Stimulated activated naive CD8-positive, alpha-beta T cell treated with anti-CD3 and anti-CD28 coated beads, Interleukin-15, amount 100 ng/mL, for 72 hours (primary cell): ENCODE data around the gene ESPL1.

ENCODE experiments used
- ATAC-seq: fragments of 150-1000 bp; cut with Tn5 transposase; 2 replicates; pipeline ENCODE4 v1.10.0; 2021; ENCODE audit warnings: mild to moderate bottlenecking, moderate library complexity
- DNase-seq, 2 donors: peaks; one replicate each; pipeline ENCODE4 v3.0.0; 2021 to 2022
- H3K27ac Mint-ChIP-seq, 2 donors: one replicate each; pipeline ENCODE4 v1.8.0; 2022; ENCODE audit warnings: mild to moderate bottlenecking in 2 of 2, mixed read lengths in 2 of 2, moderate library complexity in 2 of 2
- H3K27me3 Mint-ChIP-seq: one replicate; pipeline ENCODE4 v1.8.0; 2022; ENCODE audit warnings: mixed read lengths
- H3K4me1 Mint-ChIP-seq: one replicate; pipeline ENCODE4 v1.8.0; 2022; ENCODE audit warnings: mild to moderate bottlenecking, mixed read lengths
- H3K4me3 Mint-ChIP-seq, 2 donors: one replicate each; pipeline ENCODE4 v1.8.0; 2022; ENCODE audit warnings: mild to moderate bottlenecking in 2 of 2, mixed read lengths in 2 of 2, moderate library complexity in 1 of 2
- H3K9me3 Mint-ChIP-seq, 2 donors: one replicate each; pipeline ENCODE4 v1.8.0; 2022; ENCODE audit warnings: mixed read lengths in 2 of 2

The ESPL1 gene

DNA sequence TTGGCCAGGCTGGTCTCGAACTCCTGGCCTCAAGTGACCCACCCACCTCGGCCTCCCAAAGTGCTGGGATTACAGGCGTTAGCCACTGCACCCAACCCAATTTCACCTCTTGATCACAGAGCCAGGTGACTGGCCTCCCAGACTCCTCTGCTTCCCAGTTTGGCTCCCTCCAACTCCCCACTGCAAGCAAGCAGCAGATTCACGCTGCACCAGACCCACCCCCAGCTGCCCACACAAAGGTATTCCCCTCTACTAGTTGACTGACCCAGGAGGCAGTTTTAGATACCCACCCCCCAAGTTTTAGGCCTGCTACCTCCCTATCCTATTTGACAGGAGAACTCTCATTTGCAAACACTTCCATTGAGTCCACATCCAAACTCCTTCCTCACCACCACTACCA, 41.3 kb upstream of the ESPL1 start:
- no peaks in the 10 kb centered on the region for H3K9me3 Mint-ChIP-seq
- ATAC-seq (no peak), DNase-seq (no peak)
- H3K27ac Mint-ChIP-seq = no peak overlapping the region
- peaks cover 97% of the 10 kb centered on the region for H3K4me1 Mint-ChIP-seq
- H3K4me3 Mint-ChIP-seq = no peak overlapping the region
- H3K27me3 Mint-ChIP-seq = no peaks in the 10 kb centered on the region

GRCh38 chr12:53227341-53227740, 40.8 kb upstream of the ESPL1 start:
- DNase-seq = no peak
- no peaks in the 10 kb centered on the region for H3K27me3 Mint-ChIP-seq
- no peak overlapping the region for H3K4me3 Mint-ChIP-seq
- no peaks in the 10 kb centered on the region for H3K9me3 Mint-ChIP-seq
- no peak overlapping the region for H3K27ac Mint-ChIP-seq
- no peak for ATAC-seq
- peaks cover 92% of the 10 kb centered on the region for H3K4me1 Mint-ChIP-seq

GRCh38 chr12:53227836-53228235, 40.3 kb upstream of the ESPL1 start:
- no peak overlapping the region for H3K27ac Mint-ChIP-seq
- peaks cover 92% of the 10 kb centered on the region for H3K4me1 Mint-ChIP-seq
- H3K4me3 Mint-ChIP-seq = no peak overlapping the region
- DNase-seq = no peak
- no peak for ATAC-seq
- H3K9me3 Mint-ChIP-seq = no peaks in the 10 kb centered on the region
- no peaks in the 10 kb centered on the region for H3K27me3 Mint-ChIP-seq

GRCh38 chr12:53229454-53229853, 38.6 kb upstream of the ESPL1 start:
- ATAC-seq (no peak), DNase-seq (no peak)
- no peaks in the 10 kb centered on the region for H3K27me3 Mint-ChIP-seq
- H3K27ac Mint-ChIP-seq = no peak overlapping the region
- H3K4me3 Mint-ChIP-seq = peak overlapping the region in 1 of 2 donors; percentile 26
- H3K9me3 Mint-ChIP-seq = no peaks in the 10 kb centered on the region
- peaks cover 92% of the 10 kb centered on the region for H3K4me1 Mint-ChIP-seq

GRCh38 chr12:53230108-53230845, 37.8 kb upstream of the ESPL1 start:
- peak overlapping the region; percentile 44 to 57 for H3K27ac Mint-ChIP-seq
- no peaks in the 10 kb centered on the region for H3K9me3 Mint-ChIP-seq
- H3K27me3 Mint-ChIP-seq = no peaks in the 10 kb centered on the region
- H3K4me1 Mint-ChIP-seq = peaks cover 91% of the 10 kb centered on the region
- no peak for ATAC-seq
- DNase-seq = no peak
- peak overlapping the region in 1 of 2 donors; percentile 72 for H3K4me3 Mint-ChIP-seq

DNA sequence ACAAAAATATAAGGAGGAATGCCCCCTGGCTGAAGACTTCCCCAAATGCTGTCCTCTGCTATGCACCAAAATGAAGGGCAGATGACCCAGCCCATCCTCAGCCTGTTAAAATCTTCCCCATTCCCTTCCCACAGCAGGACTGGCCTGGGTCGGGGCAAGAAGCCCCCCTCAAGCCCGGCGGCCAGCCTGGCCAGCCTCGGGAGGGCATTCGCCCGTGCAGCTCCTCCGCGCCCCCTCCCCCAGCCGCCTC, 36.5 kb upstream of the ESPL1 start:
- H3K4me1 Mint-ChIP-seq = peaks cover 94% of the 10 kb centered on the region
- peak overlapping the region; percentile 56 to 72 for H3K4me3 Mint-ChIP-seq
- ATAC-seq (no peak), DNase-seq (no peak)
- no peaks in the 10 kb centered on the region for H3K9me3 Mint-ChIP-seq
- H3K27ac Mint-ChIP-seq = peak overlapping the region in 1 of 2 donors; percentile 39
- H3K27me3 Mint-ChIP-seq = no peaks in the 10 kb centered on the region

DNA sequence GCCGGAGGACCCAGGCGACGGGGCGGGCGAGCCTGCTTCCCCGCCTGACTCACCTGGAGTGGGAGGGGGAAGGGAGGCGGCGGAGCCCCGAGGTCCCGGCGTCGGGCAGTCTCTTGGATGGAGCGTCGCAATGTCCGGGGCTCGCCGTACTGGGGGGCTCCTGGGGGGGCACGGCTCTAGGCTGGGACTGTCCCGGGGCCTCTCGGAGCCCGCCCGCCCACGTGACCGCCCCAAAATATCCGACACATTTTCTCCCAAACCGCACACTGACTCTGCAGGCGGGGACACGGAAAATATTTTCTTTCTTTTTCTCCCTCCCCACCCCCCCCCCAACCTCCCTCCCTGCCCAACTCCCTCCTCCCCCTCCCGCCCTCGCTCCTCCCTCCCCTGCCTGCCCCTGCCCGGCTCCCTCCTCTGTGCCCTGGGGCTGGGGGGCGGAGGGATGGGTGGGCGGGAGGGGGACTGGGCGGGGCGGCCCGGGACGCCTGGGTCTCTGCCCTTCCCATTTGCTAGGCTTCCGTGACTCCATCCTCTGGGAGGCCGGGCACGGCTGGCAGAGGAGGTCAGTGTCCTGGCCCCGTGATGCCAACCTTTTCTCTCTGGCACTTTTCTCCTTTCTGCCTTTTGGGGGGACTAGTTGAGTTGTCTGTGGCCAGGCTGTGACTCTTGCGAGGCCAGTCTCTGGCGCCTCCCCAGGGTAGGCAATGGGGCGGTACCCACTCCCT, 36.0 kb upstream of the ESPL1 start, which contains the start of gene RARG:
Gene RARG, minus strand, starts transcription at position 289 of the 725 bp plus-strand sequence. CDS start 4,664 bp downstream, outside the sequence.
- Mint-ChIP-seq H3K27ac (peak within 1 kb of the TSS; percentile 77), H3K4me1 (peaks cover 94% of the 10 kb centered on the region), H3K9me3 (no peaks in the 10 kb centered on the region), H3K27me3 (no peaks in the 10 kb centered on the region), H3K4me3 (peak within 1 kb of the TSS; percentile 93)
- ATAC-seq = peak; percentile 82
- peak; percentile 57 to 66 for DNase-seq

- no peaks in the 10 kb centered on the region for H3K27me3 Mint-ChIP-seq
- peaks cover 86% of the 10 kb centered on the region for H3K4me1 Mint-ChIP-seq
- ATAC-seq (peak; percentile 51), DNase-seq (no peak)
- H3K4me3 Mint-ChIP-seq = peak overlapping the region; percentile 93
- no peaks in the 10 kb centered on the region for H3K9me3 Mint-ChIP-seq
- peak overlapping the region; percentile 77 for H3K27ac Mint-ChIP-seq
These were observed 35.2 kb upstream of the ESPL1 start for GRCh38 chr12:53232646-53233461.

DNA sequence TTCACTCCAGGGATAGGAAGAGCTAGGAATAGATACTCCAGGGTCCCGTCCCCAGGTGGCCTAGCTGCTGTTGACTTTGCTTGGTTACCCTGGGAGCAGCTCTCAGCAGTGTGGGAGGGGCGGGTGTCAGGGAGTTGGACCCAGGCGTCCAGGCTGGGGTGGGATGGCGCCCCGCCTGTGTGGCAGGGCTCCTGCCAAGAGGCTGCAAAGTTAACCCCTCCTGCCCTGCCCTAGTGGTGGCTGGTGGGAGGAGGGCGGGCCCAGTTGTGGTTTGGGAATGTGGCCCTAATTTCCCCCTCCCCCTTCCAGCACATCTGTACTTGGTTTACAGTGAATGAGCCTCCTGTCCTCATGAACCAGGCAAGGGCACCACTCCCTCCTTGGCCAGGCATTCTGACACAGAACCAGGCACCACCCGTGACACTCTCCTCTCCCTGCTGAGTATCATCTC, 34.4 kb upstream of the ESPL1 start:
- peak overlapping the region; percentile 48 to 93 for H3K4me3 Mint-ChIP-seq
- DNase-seq (no peak), ATAC-seq (no peak)
- H3K27ac Mint-ChIP-seq = no peak overlapping the region
- H3K4me1 Mint-ChIP-seq = peaks cover 78% of the 10 kb centered on the region
- no peaks in the 10 kb centered on the region for H3K27me3 Mint-ChIP-seq
- no peaks in the 10 kb centered on the region for H3K9me3 Mint-ChIP-seq

- no peaks in the 10 kb centered on the region for H3K27me3 Mint-ChIP-seq
- H3K27ac Mint-ChIP-seq = peak overlapping the region in 1 of 2 donors; percentile 44
- H3K4me1 Mint-ChIP-seq = peaks cover 71% of the 10 kb centered on the region
- ATAC-seq = no peak
- DNase-seq = no peak
- H3K4me3 Mint-ChIP-seq = peak overlapping the region; percentile 48 to 93
- H3K9me3 Mint-ChIP-seq = no peaks in the 10 kb centered on the region
These were observed 33.7 kb upstream of the ESPL1 start for GRCh38 chr12:53234271-53234914.

GRCh38 chr12:53235164-53235563, 32.9 kb upstream of the ESPL1 start:
- Mint-ChIP-seq H3K27me3 (no peaks in the 10 kb centered on the region), H3K4me1 (peaks cover 63% of the 10 kb centered on the region), H3K4me3 (no peak overlapping the region), H3K27ac (no peak overlapping the region), H3K9me3 (no peaks in the 10 kb centered on the region)
- ATAC-seq (no peak), DNase-seq (no peak)

DNA sequence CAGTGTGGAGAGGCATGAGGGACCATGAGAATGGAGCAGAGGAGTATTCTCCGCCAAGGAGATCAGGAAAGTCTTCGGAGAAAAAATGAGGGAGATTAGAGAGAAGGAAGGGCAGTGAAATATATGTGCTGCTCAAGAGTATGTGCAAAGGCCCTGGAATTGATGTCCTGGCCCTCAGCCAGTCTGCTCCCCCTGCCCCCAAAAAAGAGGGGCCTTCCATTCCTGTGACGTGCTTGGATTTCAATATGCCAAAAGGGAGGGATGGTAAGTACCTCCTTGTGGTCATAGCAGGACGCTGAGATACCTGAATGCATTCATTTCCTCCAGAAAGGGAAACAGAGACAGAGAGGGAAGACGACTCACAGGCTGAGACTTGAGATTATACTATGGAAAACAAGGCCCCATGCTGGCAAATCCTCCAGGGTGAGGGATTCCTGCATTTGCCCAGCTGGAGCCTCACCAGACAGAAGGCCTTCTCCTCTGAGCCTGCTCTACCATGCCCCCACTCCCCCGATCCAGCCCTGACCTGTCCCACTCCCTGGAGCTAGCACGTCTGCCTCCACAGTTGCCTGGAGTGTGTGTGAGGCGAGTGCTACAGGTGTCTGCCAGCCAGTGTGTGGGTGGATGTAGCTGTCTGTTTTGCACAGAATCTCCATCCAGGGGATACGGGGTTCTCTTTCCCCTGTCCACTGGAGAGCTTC, 32.2 kb upstream of the ESPL1 start:
- Mint-ChIP-seq H3K4me1 (peaks cover 56% of the 10 kb centered on the region), H3K27ac (peak overlapping the region; percentile 27 to 93), H3K27me3 (no peaks in the 10 kb centered on the region), H3K4me3 (peak overlapping the region; percentile 2 to 78), H3K9me3 (no peaks in the 10 kb centered on the region)
- ATAC-seq (peak; percentile 22), DNase-seq (no peak)

DNA sequence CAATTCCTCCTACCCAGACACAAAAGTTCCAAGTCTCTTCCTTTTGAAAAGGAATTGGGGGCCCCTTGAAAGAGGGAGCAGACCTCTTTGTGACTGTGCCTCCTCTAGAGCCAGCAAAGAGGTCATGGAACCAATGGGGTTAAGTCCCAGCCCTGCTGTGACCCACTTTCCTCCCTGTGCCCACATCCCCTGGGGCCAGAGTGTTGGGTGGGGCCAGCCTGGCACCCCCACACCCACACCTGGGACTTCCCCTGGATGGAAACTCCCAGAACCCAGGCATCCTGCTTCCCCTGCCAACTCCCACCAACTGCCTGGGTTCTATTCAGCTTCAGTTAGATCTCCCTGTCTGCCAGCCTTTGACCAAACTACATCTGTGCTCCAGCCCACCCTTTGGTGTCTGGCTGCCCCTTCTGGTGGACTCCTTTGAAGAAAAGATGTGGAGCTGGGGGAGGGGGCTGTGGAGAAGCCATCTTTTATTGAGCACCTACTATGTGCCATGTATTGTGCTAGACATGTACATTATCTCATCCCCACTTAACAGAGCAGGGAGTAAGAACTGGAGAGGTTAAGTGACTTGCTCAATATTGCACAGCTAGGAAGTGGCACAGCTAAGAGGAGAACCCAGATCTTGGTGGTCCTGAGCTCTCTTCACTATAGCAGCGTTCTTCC, 31.5 kb upstream of the ESPL1 start:
- H3K4me3 Mint-ChIP-seq = peak overlapping the region; percentile 2 to 78
- H3K9me3 Mint-ChIP-seq = no peaks in the 10 kb centered on the region
- H3K4me1 Mint-ChIP-seq = peaks cover 49% of the 10 kb centered on the region
- peak overlapping the region; percentile 27 to 93 for H3K27ac Mint-ChIP-seq
- H3K27me3 Mint-ChIP-seq = no peaks in the 10 kb centered on the region
- DNase-seq (peak in 1 of 2 donors; percentile 59), ATAC-seq (peak; percentile 52)

GRCh38 chr12:53239643-53240258, 28.3 kb upstream of the ESPL1 start:
- H3K27ac Mint-ChIP-seq = peak overlapping the region in 1 of 2 donors; percentile 20
- peaks cover 12% of the 10 kb centered on the region for H3K27me3 Mint-ChIP-seq
- H3K4me1 Mint-ChIP-seq = peaks cover 30% of the 10 kb centered on the region
- ATAC-seq (no peak), DNase-seq (no peak)
- H3K9me3 Mint-ChIP-seq = no peaks in the 10 kb centered on the region
- H3K4me3 Mint-ChIP-seq = no peak overlapping the region
